H1 (cell line): ENCODE measurements around the gene ADCY7.

Experiments
- CTCF ChIP-seq, 3 experiments: IDR thresholded peaks; 1 replicate in 2 of 3; 2 replicates in 1 of 3; pipeline versions ENCODE4 v1.5.1 to v1.6.1; 2011; ENCODE audit warnings: low read length in 3 of 3, mild to moderate bottlenecking in 3 of 3, inconsistent platforms in 2 of 3, low read depth in 1 of 3, moderate library complexity in 1 of 3; ENCODE audit not compliant: insufficient read depth in 1 of 3; ENCODE audit errors: control extremely low read depth in 1 of 3
- EZH2 ChIP-seq: fragments of 200-600 bp; sonication (generic); IDR thresholded peaks from 2 replicates; pipeline ENCODE4 v1.7.1; 2012; ENCODE audit warnings: low read depth, mild to moderate bottlenecking, moderate library complexity, low read length, inconsistent platforms; ENCODE audit not compliant: severe bottlenecking
- FOSL1 ChIP-seq: IDR thresholded peaks from 2 replicates; pipeline ENCODE4 v1.6.1; 2011; ENCODE audit warnings: mild to moderate bottlenecking, low read depth, low read length, moderate library complexity; ENCODE audit not compliant: insufficient read depth
- JUN ChIP-seq: IDR thresholded peaks from 2 replicates; pipeline ENCODE4 v1.6.1; 2011; ENCODE audit warnings: low read depth, mild to moderate bottlenecking, improper control_type of control experiment, low read length
- POLR2A ChIP-seq, 2 experiments: IDR thresholded peaks; 1 replicate in 1 of 2; 2 replicates in 1 of 2; pipeline ENCODE4 v1.6.1; 2011; ENCODE audit warnings: low read depth in 2 of 2, low read length in 2 of 2, mild to moderate bottlenecking in 2 of 2; ENCODE audit errors: control extremely low read depth in 1 of 2
- RNF2 ChIP-seq: fragments of 200-900, 300-1000 bp; sonication (generic); IDR thresholded peaks from 2 replicates; pipeline ENCODE4 v1.7.1; 2016; ENCODE audit warnings: borderline replicate concordance, low read depth, mild to moderate bottlenecking, antibody characterized with exemption, low read length; ENCODE audit not compliant: poor library complexity, severe bottlenecking; ENCODE audit errors: missing control alignments
- SIN3A ChIP-seq, 2 experiments: IDR thresholded peaks in 1 of 2; conservative IDR thresholded peaks in 1 of 2; 2 replicates each; pipeline ENCODE4 v1.6.1; 2011 to 2012; ENCODE audit warnings: low read length in 2 of 2, improper control_type of control experiment in 1 of 2, low read depth in 1 of 2, mild to moderate bottlenecking in 1 of 2
- YY1 ChIP-seq: IDR thresholded peaks from 2 replicates; pipeline ENCODE4 v1.6.1; 2011; ENCODE audit warnings: low read depth, mild to moderate bottlenecking, low read length

GRCh38 chr16:50272687-50273381 lies 6.5 kb downstream of the ADCY7 start:
- no peak for TF ChIP-seq CTCF (IDR thresholded peaks at IDR 0.05; ENCODE audit: control extremely low read depth in 1 of 3, insufficient read depth in 1 of 3, low read depth in 1 of 3, low read length in 3 of 3)
- TF ChIP-seq POLR2A (IDR thresholded peaks at IDR 0.05; ENCODE audit: control extremely low read depth in 1 of 2, low read depth in 2 of 2, low read length in 2 of 2), result no peak
- no peak for TF ChIP-seq SIN3A (conservative IDR thresholded peaks at IDR 0.05 in 1 of 2, IDR thresholded peaks at IDR 0.05 in 1 of 2; ENCODE audit: low read depth in 1 of 2, low read length in 2 of 2)
- TF ChIP-seq RNF2, result no peak
- no peak for TF ChIP-seq JUN
- TF ChIP-seq FOSL1, result no peak
- TF ChIP-seq YY1, result no peak
- no peak for TF ChIP-seq EZH2
